CD1c-positive myeloid dendritic cell (primary cell): Measurements from ENCODE around the gene SORCS1.

Experiments used
- DNase-seq: peaks from one replicate; pipeline ENCODE4 v3.0.0-alpha.2; 2016; ENCODE audit errors: extremely low spot score

The SORCS1 gene

GRCh38 chr10:106542461-106542860 lies 622.0 kb downstream of the SORCS1 start:
- no peak for DNase-seq

GRCh38 chr10:106540645-106541044 lies 623.9 kb downstream of the SORCS1 start:
- no peak for DNase-seq

- DNase-seq: no peak
Observed at GRCh38 chr10:106537866-106538265, 626.6 kb downstream of the SORCS1 start.

DNA sequence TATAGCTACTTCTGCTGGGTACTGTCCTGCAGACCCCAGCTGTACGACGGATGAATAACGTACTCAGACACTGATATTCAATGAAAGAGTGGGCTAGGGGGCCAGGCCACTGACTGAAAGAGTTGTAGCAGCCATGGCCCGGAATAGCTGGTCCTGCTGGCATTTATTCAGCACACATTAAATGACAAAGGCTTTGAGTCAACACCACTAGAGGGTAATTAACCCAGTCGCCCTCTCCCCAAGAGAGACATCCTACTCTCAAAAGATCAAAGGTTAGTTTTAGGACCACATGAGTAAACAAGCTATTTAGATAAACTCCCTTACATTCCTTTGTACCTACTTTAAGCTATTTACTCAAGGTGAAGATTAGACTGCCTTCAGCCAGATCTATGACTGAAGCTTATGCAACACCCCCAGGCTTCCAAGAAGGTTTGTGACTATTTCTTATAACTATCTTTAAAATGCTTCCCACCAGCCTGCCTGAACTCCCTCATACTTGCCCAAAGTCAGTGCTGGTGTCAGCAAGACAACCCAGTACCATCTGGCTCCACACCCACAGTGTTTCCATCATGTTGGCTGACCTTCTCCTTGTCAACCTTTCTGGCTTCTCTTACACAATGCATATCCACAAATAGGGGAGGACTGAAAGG lies 629.1 kb downstream of the SORCS1 start:
- DNase-seq: no peak

DNA sequence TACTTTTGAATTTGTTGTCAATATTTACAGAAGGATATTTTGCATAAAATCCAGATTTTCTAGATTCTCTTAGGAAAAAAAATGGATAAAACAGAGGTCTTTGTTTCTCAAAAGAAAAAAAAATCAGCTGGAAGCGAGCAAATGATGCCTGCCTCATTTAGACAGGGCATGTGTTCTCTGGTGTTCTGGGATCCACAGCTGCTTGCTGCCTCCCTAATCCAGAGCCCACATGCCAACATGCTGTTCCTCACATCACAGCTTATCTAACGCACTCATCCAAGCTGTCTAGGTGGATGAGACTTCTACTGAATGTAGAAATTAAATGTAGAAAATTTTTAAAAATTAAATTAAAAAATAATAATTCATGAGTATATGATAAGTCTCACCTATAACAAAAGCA lies 630.1 kb downstream of the SORCS1 start:
- no peak for DNase-seq

DNA sequence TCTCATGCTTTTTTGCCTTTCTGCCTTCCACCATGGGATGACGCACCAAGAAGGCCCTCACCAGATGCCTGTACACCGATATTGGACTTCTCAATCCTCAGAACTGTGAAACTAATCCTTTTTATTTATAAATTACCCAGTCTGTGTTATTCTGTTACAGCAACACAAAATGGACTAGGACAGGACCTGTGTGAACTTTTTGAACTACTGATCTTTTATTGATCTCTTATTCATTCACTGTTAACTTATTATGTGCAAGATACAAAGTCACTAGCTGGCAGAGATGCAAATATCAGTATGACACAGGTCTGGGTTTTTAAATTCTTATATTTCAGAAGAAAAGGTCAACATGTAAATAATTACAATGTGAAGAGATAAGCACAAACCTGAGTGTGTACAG lies 635.8 kb downstream of the SORCS1 start:
- DNase-seq: no peak

GRCh38 chr10:106525835-106526234 lies 638.7 kb downstream of the SORCS1 start:
- no peak for DNase-seq
